Small intestine (tissue), 7 donors: ENCODE data around the gene MLNR. TPM values are rescaled to one million over a fixed set of nuclear protein-coding genes. Genes with fewer than 3 reads are reported as not detected.
A peak's percentile ranks its signal among the peaks of the same experiment; 100 is the strongest.

Source experiments
- DNase-seq, 2 donors: peaks; one replicate each; pipeline versions ENCODE4 v3.0.0 to v3.0.0-alpha.2; 2013
- FAIRE-seq: peaks from 2 replicates; lab custom pipeline; 2012; peaks lifted over from hg19 to GRCh38; lab: Jason Lieb, UNC
- H3K27ac ChIP-seq, 3 donors: one replicate each; pipeline ENCODE4 v1.5.1; 2013; ENCODE audit warnings: low read length in 2 of 3, mild to moderate bottlenecking in 2 of 3, control low read depth in 1 of 3, inconsistent platforms in 1 of 3, low read depth in 1 of 3, moderate library complexity in 1 of 3
- H3K27me3 ChIP-seq, 3 donors: one replicate each; pipeline ENCODE4 v1.6.1; 2013; ENCODE audit warnings: low read length in 3 of 3, inconsistent platforms in 1 of 3; ENCODE audit not compliant: control insufficient read depth in 3 of 3, insufficient read depth in 3 of 3
- H3K36me3 ChIP-seq, 3 donors: one replicate each; pipeline ENCODE4 v1.6.1; 2013; ENCODE audit warnings: low read length in 3 of 3, inconsistent platforms in 1 of 3, low read depth in 1 of 3, mild to moderate bottlenecking in 1 of 3, moderate library complexity in 1 of 3; ENCODE audit not compliant: control insufficient read depth in 3 of 3, insufficient read depth in 2 of 3
- H3K4me1 ChIP-seq, 3 donors: one replicate each; pipeline ENCODE4 v1.6.1; 2013; ENCODE audit warnings: low read length in 2 of 3, inconsistent platforms in 1 of 3, low read depth in 1 of 3, mild to moderate bottlenecking in 1 of 3, moderate library complexity in 1 of 3; ENCODE audit not compliant: control insufficient read depth in 3 of 3, insufficient read depth in 2 of 3
- H3K4me3 ChIP-seq, 3 donors: one replicate each; pipeline ENCODE4 v1.5.1; 2013; ENCODE audit warnings: low read length in 3 of 3, control low read depth in 1 of 3, inconsistent platforms in 1 of 3, low read depth in 1 of 3, mild to moderate bottlenecking in 1 of 3, moderate library complexity in 1 of 3
- H3K9me3 ChIP-seq, 2 donors: one replicate each; pipeline ENCODE4 v1.6.1; 2013; ENCODE audit warnings: low read depth in 1 of 2, low read length in 1 of 2; ENCODE audit not compliant: control insufficient read depth in 2 of 2, insufficient read depth in 1 of 2
- WGBS, 3 donors: extraction: QIAGEN DNeasy Blood & Tissue Kit; methylation state at CpG; one replicate each; pipeline ENCODE4 v1.1.7; 2013; 5-methylcytosine and 5-hydroxymethylcytosine counted together
- polyA plus RNA-seq, 4 donors: library from polyadenylated mRNA; stranded (reverse) in 3 of 4; unstranded in 1 of 4; fragments of 200-250 nt in 3 of 4; fragments of 120-200 nt in 1 of 4; gene quantifications; one replicate each; pipeline versions ENCODE4 v1.2.1 to v1.2.3, GENCODE V29; 2013
- donor health status: healthy with polysubstance abuse.
- donor health status: control.
- donor health status: control.
- donor health status: Bipolar disorder and iron deficiency.
- donor health status: healthy.

Gene MLNR
- polyA plus RNA-seq, 4 donors = not detected

DNA sequence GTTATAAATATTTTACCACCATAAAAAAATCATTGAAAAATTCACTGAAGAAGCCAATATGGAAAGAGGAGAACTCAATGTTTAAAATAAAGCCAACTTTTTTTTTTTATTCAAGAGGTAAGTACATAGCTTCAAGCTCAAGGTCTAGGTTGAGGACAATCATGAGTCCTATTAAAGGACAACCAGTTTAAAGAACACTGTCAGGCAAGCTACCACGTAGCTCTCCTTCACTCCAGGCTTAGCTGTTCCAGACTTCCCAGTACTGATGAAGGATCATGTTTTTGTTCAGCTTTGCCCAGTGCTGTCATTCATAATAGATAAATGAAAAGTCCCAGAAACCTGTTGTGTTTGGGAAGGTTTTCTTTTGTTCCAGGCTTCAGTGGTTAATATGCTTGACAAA, 10.0 kb upstream of the MLNR start:
- no peaks in the 10 kb centered on the region for H3K9me3 ChIP-seq
- H3K27ac ChIP-seq = no peak overlapping the region
- H3K4me1 ChIP-seq = no peaks in the 10 kb centered on the region
- WGBS, 3 donors = 92 to 100% (median 93%) methylated on average over 1 of the region's 1 CpG
- peaks cover 0 to 12% (median 4%) of the 10 kb centered on the region in 3 donors for H3K36me3 ChIP-seq
- FAIRE-seq (no peak), DNase-seq (no peak)
- H3K27me3 ChIP-seq = no peaks in the 10 kb centered on the region
- no peak overlapping the region for H3K4me3 ChIP-seq

DNA sequence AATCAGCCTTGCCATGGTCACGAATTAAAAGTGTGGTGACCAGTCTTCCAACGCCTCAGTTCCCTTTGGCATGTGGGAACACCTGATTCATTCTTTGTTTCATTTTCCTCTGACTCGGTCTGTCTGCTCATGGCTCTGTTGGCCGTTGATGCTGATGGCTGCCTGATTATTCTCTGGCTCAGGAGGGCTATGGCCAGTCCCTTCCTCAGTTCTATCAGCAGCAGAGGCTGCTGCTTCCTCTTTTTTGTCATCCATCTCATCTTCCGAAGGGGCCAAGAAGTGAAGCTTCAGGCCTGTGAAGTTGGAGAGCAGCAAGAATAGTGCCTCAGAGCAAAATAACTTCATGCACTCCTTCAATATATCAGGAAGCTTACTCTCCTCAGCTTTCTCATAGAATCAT, 9.5 kb upstream of the MLNR start:
- 93 to 95% (median 94%) methylated on average over 5 of the region's 5 CpGs for WGBS, 3 donors
- FAIRE-seq (no peak), DNase-seq (no peak)
- Histone ChIP-seq H3K27ac (no peak overlapping the region), H3K9me3 (no peaks in the 10 kb centered on the region), H3K4me1 (no peaks in the 10 kb centered on the region), H3K4me3 (no peak overlapping the region), H3K36me3 (peaks cover 0 to 12% (median 4%) of the 10 kb centered on the region in 3 donors), H3K27me3 (no peaks in the 10 kb centered on the region)

DNA sequence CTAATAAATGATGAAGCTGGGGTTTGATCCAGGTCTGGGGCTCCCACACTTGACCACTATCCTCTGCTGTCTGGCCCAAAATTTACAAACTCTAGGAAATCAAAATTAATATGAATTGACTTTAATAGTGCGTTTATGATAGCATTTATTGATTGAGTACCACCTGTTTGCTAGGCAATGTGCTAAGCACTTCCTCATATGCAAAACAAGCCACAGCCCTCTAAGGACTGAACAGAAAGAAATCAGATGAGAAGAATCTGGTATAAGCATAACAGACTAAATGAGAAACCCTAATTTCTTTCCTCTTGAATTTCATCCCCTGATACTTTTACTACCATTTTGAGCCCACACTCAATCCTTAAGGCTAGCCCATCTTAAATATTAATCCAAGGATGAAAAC, 6.6 kb upstream of the MLNR start:
- Histone ChIP-seq H3K36me3 (peaks cover 0 to 8% (median 0%) of the 10 kb centered on the region in 3 donors), H3K4me3 (no peak overlapping the region), H3K27ac (no peak overlapping the region), H3K4me1 (peaks cover 0 to 3% (median 0%) of the 10 kb centered on the region in 3 donors), H3K27me3 (peaks cover 0 to 17% (median 10%) of the 10 kb centered on the region in 3 donors), H3K9me3 (no peaks in the 10 kb centered on the region)
- WGBS, 3 donors = 15 to 60% (median 49%) methylated on average over 1 of the region's 1 CpG
- peak in 1 of 2 donors; percentile 18 for DNase-seq
- FAIRE-seq = no peak

DNA sequence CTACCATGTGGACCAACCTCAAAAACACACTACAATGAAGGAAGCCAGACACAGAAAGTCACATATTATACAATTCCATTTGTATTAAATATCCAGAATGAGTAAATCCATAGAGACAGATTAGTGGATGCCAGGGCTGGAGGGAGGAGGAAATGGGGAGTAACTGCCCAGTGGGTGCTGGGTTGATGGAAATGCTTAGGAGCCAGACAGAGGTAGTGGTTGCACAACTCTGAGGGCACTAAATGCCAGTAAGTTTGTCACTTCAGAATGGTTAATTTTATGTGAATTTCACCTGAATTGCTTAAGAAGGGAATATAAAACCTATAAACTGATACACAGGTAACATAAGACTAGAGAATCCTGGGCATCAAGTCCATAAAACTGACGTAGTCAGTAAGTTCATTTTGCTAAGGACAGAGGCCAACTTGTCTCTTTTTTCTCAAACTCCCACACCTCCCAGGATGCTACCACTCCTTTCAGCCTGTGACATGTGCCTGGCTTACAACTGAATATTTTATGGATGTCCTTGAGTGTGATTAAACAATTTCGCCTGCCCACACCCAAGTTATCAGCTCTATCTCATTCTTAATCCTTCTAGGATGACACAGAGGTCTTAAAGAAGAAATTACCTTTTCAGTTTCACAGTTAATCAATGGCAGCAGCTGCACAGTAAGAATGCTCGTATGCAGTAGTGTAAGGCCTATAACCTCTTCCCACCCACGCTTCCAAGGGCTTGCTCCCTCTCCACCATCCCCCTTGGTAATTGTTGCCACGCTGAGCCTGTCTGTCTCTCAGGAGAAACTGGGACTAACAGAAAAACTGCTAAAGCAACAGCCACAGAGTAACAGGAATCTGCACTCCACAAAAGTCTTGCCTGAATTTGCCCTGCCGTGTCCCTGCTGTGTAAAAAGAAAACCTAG, 5.9 kb upstream of the MLNR start:
- Histone ChIP-seq H3K36me3 (peaks cover 0 to 8% (median 0%) of the 10 kb centered on the region in 3 donors), H3K27me3 (peaks cover 0 to 24% (median 12%) of the 10 kb centered on the region in 3 donors), H3K9me3 (no peaks in the 10 kb centered on the region), H3K4me1 (peaks cover 0 to 6% (median 0%) of the 10 kb centered on the region in 3 donors), H3K4me3 (no peak overlapping the region), H3K27ac (no peak overlapping the region)
- 57 to 67% (median 67%) methylated on average over 6 of the region's 6 CpGs for WGBS, 3 donors
- DNase-seq (peak in 1 of 2 donors; percentile 8), FAIRE-seq (no peak)

DNA sequence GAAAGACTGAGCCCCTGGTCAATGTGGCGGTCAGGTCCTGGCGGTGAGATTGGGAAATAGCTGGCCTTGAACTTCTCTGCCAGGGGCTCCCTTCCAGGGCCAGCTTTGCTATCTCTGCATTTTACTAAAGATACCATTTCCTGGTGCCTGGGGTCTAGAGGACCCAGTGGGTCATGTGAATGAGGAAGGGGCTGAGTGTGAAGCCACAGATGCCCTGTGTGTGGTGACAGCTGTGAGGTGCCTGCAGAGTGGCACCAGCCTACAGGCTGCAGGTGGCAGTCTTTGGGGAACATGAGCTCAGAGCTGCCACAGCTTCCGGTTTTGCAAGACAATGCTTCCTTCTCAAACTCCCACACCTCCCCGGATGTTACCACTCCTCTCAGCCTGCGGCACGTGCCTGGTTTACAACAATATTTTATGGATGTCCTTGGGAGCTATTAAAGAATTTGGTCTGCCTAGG, 5.2 kb upstream of the MLNR start:
- peaks cover 0 to 6% (median 0%) of the 10 kb centered on the region in 3 donors for H3K36me3 ChIP-seq
- H3K27ac ChIP-seq = no peak overlapping the region
- no peaks in the 10 kb centered on the region for H3K9me3 ChIP-seq
- WGBS, 3 donors = 40 to 45% (median 41%) methylated on average over 6 of the region's 6 CpGs
- FAIRE-seq (no peak), DNase-seq (peak; percentile 41 to 50)
- no peak overlapping the region for H3K4me3 ChIP-seq
- H3K27me3 ChIP-seq = peaks cover 2 to 30% (median 12%) of the 10 kb centered on the region in 3 donors
- peaks cover 0 to 6% (median 0%) of the 10 kb centered on the region in 3 donors for H3K4me1 ChIP-seq

DNA sequence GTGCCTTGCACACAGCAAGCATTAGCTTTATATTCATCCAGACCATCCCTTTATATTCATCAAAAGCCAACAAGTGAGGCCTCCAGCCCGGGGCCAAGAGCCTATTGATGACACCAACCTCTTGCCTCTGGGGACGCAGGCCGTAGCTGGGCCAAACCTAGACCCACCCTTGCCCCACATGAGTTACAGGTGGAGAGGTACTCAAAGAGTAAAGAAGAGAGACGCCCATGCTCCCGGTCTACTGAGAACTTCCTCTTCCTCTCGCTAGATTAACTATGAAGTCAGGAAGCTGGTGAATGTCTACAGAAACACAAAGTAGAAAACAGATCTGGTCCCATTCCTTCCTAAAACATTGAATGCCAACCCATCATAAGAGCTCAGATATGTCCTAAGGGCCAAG, 3.8 kb upstream of the MLNR start:
- Histone ChIP-seq H3K36me3 (no peaks in the 10 kb centered on the region), H3K4me1 (peaks cover 0 to 6% (median 2%) of the 10 kb centered on the region in 3 donors), H3K27me3 (peaks cover 12 to 41% (median 21%) of the 10 kb centered on the region in 3 donors), H3K9me3 (no peaks in the 10 kb centered on the region), H3K27ac (no peak overlapping the region), H3K4me3 (no peak overlapping the region)
- DNase-seq (no peak), FAIRE-seq (no peak)
- WGBS, 3 donors = 79 to 95% (median 90%) methylated on average over 6 of the region's 6 CpGs

DNA sequence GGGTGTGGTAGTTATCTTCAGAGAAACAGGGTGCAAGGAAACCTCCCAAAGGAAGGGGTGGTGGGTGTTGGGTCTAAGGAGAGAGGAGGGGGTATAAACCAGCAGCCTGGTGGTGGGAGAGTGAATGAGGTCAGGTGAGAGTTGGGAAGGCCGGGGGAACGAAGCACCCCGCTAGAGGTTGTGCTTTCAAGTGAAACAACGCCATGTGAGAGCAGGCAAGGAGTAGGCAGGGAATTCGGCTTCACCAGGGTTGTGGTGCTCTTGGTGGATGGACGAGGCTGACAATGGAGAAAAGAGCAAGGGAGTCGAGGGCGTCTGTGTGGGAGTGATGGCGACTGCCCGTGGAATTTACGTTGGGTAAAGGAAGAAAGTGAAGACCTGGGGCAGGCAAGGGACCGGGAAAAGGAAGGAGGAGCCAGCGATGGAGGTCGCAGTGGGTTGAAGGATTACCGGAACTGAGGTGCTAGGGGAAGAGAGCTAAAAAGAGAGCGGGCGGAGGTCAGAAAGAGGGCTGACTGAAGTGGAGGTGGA, 2.1 kb upstream of the MLNR start:
- H3K9me3 ChIP-seq = no peaks in the 10 kb centered on the region
- H3K4me1 ChIP-seq = peaks cover 0 to 6% (median 2%) of the 10 kb centered on the region in 3 donors
- DNase-seq (no peak), FAIRE-seq (no peak)
- H3K27me3 ChIP-seq = peaks cover 12 to 58% (median 29%) of the 10 kb centered on the region in 3 donors
- H3K27ac ChIP-seq = no peak overlapping the region
- no peak overlapping the region for H3K4me3 ChIP-seq
- 44 to 49% (median 45%) methylated on average over 17 of the region's 17 CpGs for WGBS, 3 donors
- no peaks in the 10 kb centered on the region for H3K36me3 ChIP-seq

DNA sequence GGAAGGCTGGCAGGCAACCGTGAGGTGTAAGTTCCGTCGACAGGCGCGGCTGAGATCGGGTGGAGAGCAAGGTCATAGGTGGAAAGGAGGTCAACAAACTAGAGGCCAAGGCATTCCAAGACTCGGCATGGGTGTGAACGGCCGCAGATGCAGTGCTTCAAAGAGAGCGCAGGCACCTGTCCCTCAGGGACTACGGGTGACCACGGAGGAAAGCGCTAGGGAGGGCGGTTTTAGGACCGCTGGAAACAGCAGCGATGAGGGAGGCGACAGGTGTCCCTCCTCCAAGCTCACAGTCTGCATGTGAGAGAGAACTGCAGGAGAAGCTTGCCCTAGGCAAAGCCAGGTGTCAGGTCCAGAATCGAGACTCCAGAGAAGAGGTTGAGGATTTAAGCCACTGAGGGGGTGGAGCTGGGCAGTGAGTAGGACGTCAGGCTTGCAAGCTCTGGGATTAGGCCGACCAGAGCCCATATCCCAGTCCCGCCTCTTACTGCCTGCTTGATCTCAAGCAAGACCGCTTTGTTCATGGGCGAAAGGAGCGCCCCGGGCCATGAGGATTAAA, 1.6 kb upstream of the MLNR start:
- peaks cover 12 to 62% (median 29%) of the 10 kb centered on the region in 3 donors for H3K27me3 ChIP-seq
- H3K4me3 ChIP-seq = peak overlapping the region in 1 of 3 donors; percentile 6
- no peak overlapping the region for H3K27ac ChIP-seq
- DNase-seq = peak; percentile 4 to 36
- peaks cover 0 to 6% (median 2%) of the 10 kb centered on the region in 3 donors for H3K4me1 ChIP-seq
- no peaks in the 10 kb centered on the region for H3K9me3 ChIP-seq
- FAIRE-seq = no peak
- no peaks in the 10 kb centered on the region for H3K36me3 ChIP-seq
- WGBS, 3 donors = 14 to 39% (median 28%) methylated on average over 25 of the region's 25 CpGs
